NCI-H2227 (cell line): ENCODE data around the gene RNFT2.
"Not testable (repeated sequence)": the region's sequence is repeated elsewhere in the genome, so short reads cannot be mapped to it uniquely, and the experiment has no call there.

Experiments used
- DNase-seq: peaks from one replicate; lab custom pipeline; 2025; ENCODE audit not compliant: unreplicated experiment; lab: John Stamatoyannopoulos, UW

Gene RNFT2

GRCh38 chr12:116794725-116795124 is 56.6 kb downstream of the RNFT2 start:
- DNase-seq = no peak

- no peak for DNase-seq
Measured at GRCh38 chr12:116797885-116798284, 59.8 kb downstream of the RNFT2 start.

- no peak for DNase-seq
Measured at GRCh38 chr12:116798719-116799118, 60.6 kb downstream of the RNFT2 start.

GRCh38 chr12:116799955-116800354 is 61.8 kb downstream of the RNFT2 start:
- DNase-seq = no peak

- no peak for DNase-seq
Measured at GRCh38 chr12:116800918-116801317, 62.8 kb downstream of the RNFT2 start.

GRCh38 chr12:116802018-116802417 is 63.9 kb downstream of the RNFT2 start:
- no peak for DNase-seq

- no peak for DNase-seq
Measured at GRCh38 chr12:116803013-116803736, 65.1 kb downstream of the RNFT2 start.

- DNase-seq = no peak
Measured at GRCh38 chr12:116804051-116804450, 65.9 kb downstream of the RNFT2 start.

GRCh38 chr12:116806845-116807440 is 68.8 kb downstream of the RNFT2 start:
- no peak for DNase-seq

- DNase-seq = no peak
Measured at GRCh38 chr12:116807546-116807945, 69.4 kb downstream of the RNFT2 start.

GRCh38 chr12:116808113-116809105 is 70.3 kb downstream of the RNFT2 start:
- peak; percentile 41 for DNase-seq

GRCh38 chr12:116812238-116812637 is 74.1 kb downstream of the RNFT2 start:
- DNase-seq = no peak

GRCh38 chr12:116813271-116814041 is 75.3 kb downstream of the RNFT2 start:
- no peak for DNase-seq

- not testable (repeated sequence) for DNase-seq
Measured at GRCh38 chr12:116814766-116815165, 76.7 kb downstream of the RNFT2 start.

- DNase-seq = no peak
Measured at GRCh38 chr12:116818341-116818856, 80.3 kb downstream of the RNFT2 start.

GRCh38 chr12:116818948-116819832 is 81.1 kb downstream of the RNFT2 start:
- DNase-seq = peak; percentile 95

GRCh38 chr12:116820064-116820656 is 82.0 kb downstream of the RNFT2 start:
- peak; percentile 5 for DNase-seq

GRCh38 chr12:116821291-116821690 is 83.2 kb downstream of the RNFT2 start:
- no peak for DNase-seq

- DNase-seq = no peak
Measured at GRCh38 chr12:116827432-116827831, 89.3 kb downstream of the RNFT2 start.
